Measurements from ENCODE around the gene GPATCH8. TPM values are rescaled to one million over a fixed set of nuclear protein-coding genes. Genes with fewer than 3 reads are reported as not detected.

The GPATCH8 gene
- total RNA-seq, 1 donor from 2014 or later = 64.5 TPM

GRCh38 chr17:44389281-44389680, 113.9 kb downstream of the GPATCH8 start, which contains the start of gene ITGA2B:
TSS of gene ITGA2B (minus strand) at chr17:44389649. CDS start at chr17:44389473, 176 bp downstream.
- H3K4me1 Mint-ChIP-seq = peaks cover 23% of the 10 kb centered on the region

GRCh38 chr17:44387804-44388203, 115.4 kb downstream of the GPATCH8 start:
- Mint-ChIP-seq H3K4me3 (no peak overlapping the region), H3K27ac (no peak overlapping the region), H3K36me3 (ENCODE audit: low read depth) (no peaks in the 10 kb centered on the region), H3K27me3 (peaks cover 26% of the 10 kb centered on the region), H3K9me3 (no peaks in the 10 kb centered on the region), H3K4me1 (peaks cover 23% of the 10 kb centered on the region)
- no peak for ATAC-seq (ENCODE audit: low read depth)
- ChIA-PET CTCF (no interaction called here), POLR2A (no interaction called here)
- no peak for DNase-seq
- intact Hi-C loops (cut with micrococcal nuclease) = no loop called here
- no peak for TF ChIP-seq CTCF (IDR thresholded peaks at IDR 0.05)

More at GRCh38 chr17:44389281-44389680, 113.9 kb downstream of the GPATCH8 start, which contains the start of gene ITGA2B:
- intact Hi-C loops (cut with micrococcal nuclease) = no loop called here
- no peak for TF ChIP-seq CTCF (IDR thresholded peaks at IDR 0.05)
- ChIA-PET POLR2A (no interaction called here), CTCF (interaction anchor here (1.2 kb wide), 1 partner anchor 26 kb away, joined by 3 read pairs; the partner anchor contains the start of gene FAM171A2)
- Mint-ChIP-seq H3K27ac (no peak within 1 kb of the TSS), H3K9me3 (no peaks in the 10 kb centered on the region), H3K27me3 (peaks cover 19% of the 10 kb centered on the region), H3K36me3 (ENCODE audit: low read depth) (no peaks in the 10 kb centered on the region), H3K4me3 (no peak within 1 kb of the TSS)
- DNase-seq = no peak
- no peak for ATAC-seq (ENCODE audit: low read depth)

- Mint-ChIP-seq H3K27me3 (peaks cover 29% of the 10 kb centered on the region), H3K27ac (no peak overlapping the region)
Measured at GRCh38 chr17:44386182-44386525, 117.1 kb downstream of the GPATCH8 start.

GRCh38 chr17:44385287-44386181, 117.7 kb downstream of the GPATCH8 start:
- intact Hi-C loops (cut with micrococcal nuclease) = no loop called here
- peak; percentile 97 for ATAC-seq (ENCODE audit: low read depth)
- Mint-ChIP-seq H3K27ac (no peak overlapping the region), H3K4me3 (peak overlapping the region; percentile 77), H3K36me3 (ENCODE audit: low read depth) (no peaks in the 10 kb centered on the region), H3K4me1 (peaks cover 23% of the 10 kb centered on the region), H3K9me3 (no peaks in the 10 kb centered on the region), H3K27me3 (peaks cover 31% of the 10 kb centered on the region)
- ChIA-PET CTCF (interaction anchor here (1.2 kb wide), 1 partner anchor 10 kb away, joined by 3 read pairs; no protein-coding TSS in a partner anchor), POLR2A (interaction anchor here (0.6 kb wide), 1 partner anchor 306 kb away, joined by 7 read pairs; no protein-coding TSS in a partner anchor)
- DNase-seq = peak; percentile 67
- TF ChIP-seq CTCF (IDR thresholded peaks at IDR 0.05) = no peak

More at GRCh38 chr17:44386182-44386525, 117.1 kb downstream of the GPATCH8 start:
- no peaks in the 10 kb centered on the region for H3K36me3 Mint-ChIP-seq (ENCODE audit: low read depth)
- H3K9me3 Mint-ChIP-seq = no peaks in the 10 kb centered on the region
- ChIA-PET CTCF (no interaction called here), POLR2A (no interaction called here)
- DNase-seq = no peak
- no peak for ATAC-seq (ENCODE audit: low read depth)
- peak overlapping the region; percentile 77 for H3K4me3 Mint-ChIP-seq
- no peak for TF ChIP-seq CTCF (IDR thresholded peaks at IDR 0.05)
- peaks cover 23% of the 10 kb centered on the region for H3K4me1 Mint-ChIP-seq
- intact Hi-C loops (cut with micrococcal nuclease) = no loop called here

GRCh38 chr17:44384823-44385286, 118.4 kb downstream of the GPATCH8 start:
- CTCF ChIA-PET = interaction anchor here (1.2 kb wide), 1 partner anchor 9 kb away, joined by 3 read pairs; no protein-coding TSS in a partner anchor
- peaks cover 20% of the 10 kb centered on the region for H3K4me1 Mint-ChIP-seq
- H3K4me3 Mint-ChIP-seq = peak overlapping the region; percentile 77
- DNase-seq (no peak), ATAC-seq (ENCODE audit: low read depth) (no peak)
- no peak for TF ChIP-seq CTCF (IDR thresholded peaks at IDR 0.05)
- intact Hi-C loops (cut with micrococcal nuclease) = no loop called here
- H3K27me3 Mint-ChIP-seq = peaks cover 31% of the 10 kb centered on the region
- no peak overlapping the region for H3K27ac Mint-ChIP-seq
- POLR2A ChIA-PET = interaction anchor here (0.6 kb wide), 1 partner anchor 306 kb away, joined by 7 read pairs; no protein-coding TSS in a partner anchor
- no peaks in the 10 kb centered on the region for H3K9me3 Mint-ChIP-seq
- H3K36me3 Mint-ChIP-seq (ENCODE audit: low read depth) = no peaks in the 10 kb centered on the region

All from activated B cell treated with CpG ODN at 0.5 μM for 24 hours (primary cell).